Suprapubic skin (tissue), 4 donors: ENCODE data around the gene PRL. TPM values are rescaled to one million over a fixed set of nuclear protein-coding genes. Genes with fewer than 3 reads are reported as not detected.

Source experiments
- DNase-seq, 2 donors: peaks; one replicate each; pipeline ENCODE4 v3.0.0-alpha.2; 2019; ENCODE audit warnings: low spot score in 2 of 2
- H3K27ac ChIP-seq: fragments of 200-600 bp; sonication (generic); one replicate; pipeline ENCODE4 v1.5.1; 2019
- H3K27me3 ChIP-seq: fragments of 200-600 bp; sonication (generic); one replicate; pipeline ENCODE4 v1.5.1; 2019
- H3K36me3 ChIP-seq: fragments of 200-600 bp; sonication (generic); one replicate; pipeline ENCODE4 v1.5.1; 2019
- H3K4me1 ChIP-seq: fragments of 200-600 bp; sonication (generic); one replicate; pipeline ENCODE4 v1.5.1; 2019
- H3K4me3 ChIP-seq: fragments of 200-600 bp; sonication (generic); one replicate; pipeline ENCODE4 v1.5.1; 2019; ENCODE audit warnings: mild to moderate bottlenecking
- H3K9me3 ChIP-seq: fragments of 200-600 bp; sonication (generic); one replicate; pipeline ENCODE4 v1.5.1; 2019
- CTCF ChIP-seq, 2 donors: fragments of 200-600 bp in 1 of 2; fragments of 450-650 bp in 1 of 2; sonication (generic) in 1 of 2; IDR thresholded peaks; one replicate each; pipeline ENCODE4 v1.5.1; 2016 to 2019; ENCODE audit warnings: antibody characterized with exemption in 2 of 2, mild to moderate bottlenecking in 1 of 2, moderate library complexity in 1 of 2
- EP300 ChIP-seq: sonication (generic); formaldehyde crosslinking; IDR thresholded peaks from one replicate; pipeline ENCODE4 v1.6.1; 2017; ENCODE audit warnings: antibody characterized with exemption
- POLR2A ChIP-seq, 2 donors: fragments of 450-650 bp; IDR thresholded peaks; one replicate each; pipeline ENCODE4 v1.6.1; 2017; ENCODE audit warnings: antibody characterized with exemption in 2 of 2, mild to moderate bottlenecking in 2 of 2, moderate library complexity in 2 of 2
- POLR2AphosphoS5 ChIP-seq, 3 donors: sonication (generic); formaldehyde crosslinking; IDR thresholded peaks; one replicate each; pipeline ENCODE4 v1.6.1; 2017; ENCODE audit warnings: antibody characterized with exemption in 3 of 3
- WGBS: methylation state at CpG from one replicate; pipeline ENCODE4 v1.1.5; 2018; 5-methylcytosine and 5-hydroxymethylcytosine counted together
- total RNA-seq, 4 donors: library from RNA; depleted of rRNA; stranded (reverse); fragments of >200 nt; gene quantifications; one replicate each; pipeline ENCODE4 v1.1.0, GENCODE V29; 2016

PRL gene
- total RNA-seq, 4 donors from 2014 or later: not detected

GRCh38 chr6:22325481-22325880 is 28.6 kb upstream of the PRL start:
- DNase-seq: no peak
- no peak for TF ChIP-seq CTCF (IDR thresholded peaks at IDR 0.05)
- no peak for TF ChIP-seq EP300
- TF ChIP-seq POLR2AphosphoS5 (IDR thresholded peaks at IDR 0.05): no peak
- TF ChIP-seq POLR2A (IDR thresholded peaks at IDR 0.05): no peak
- no peak overlapping the region for H3K27ac ChIP-seq

GRCh38 chr6:22323848-22324247 is 27.0 kb upstream of the PRL start:
- Histone ChIP-seq H3K9me3 (no peaks in the 10 kb centered on the region), H3K27me3 (no peaks in the 10 kb centered on the region), H3K4me3 (no peak overlapping the region), H3K4me1 (no peaks in the 10 kb centered on the region), H3K36me3 (no peaks in the 10 kb centered on the region), H3K27ac (no peak overlapping the region)
- DNase-seq: no peak
- WGBS: 100% methylated on average over 1 of the region's 1 CpG
- TF ChIP-seq CTCF (IDR thresholded peaks at IDR 0.05) (no peak), EP300 (no peak), POLR2A (IDR thresholded peaks at IDR 0.05) (no peak), POLR2AphosphoS5 (IDR thresholded peaks at IDR 0.05) (no peak)

More at GRCh38 chr6:22325481-22325880, 28.6 kb upstream of the PRL start:
- Histone ChIP-seq H3K9me3 (no peaks in the 10 kb centered on the region), H3K27me3 (no peaks in the 10 kb centered on the region), H3K4me3 (no peak overlapping the region), H3K36me3 (no peaks in the 10 kb centered on the region), H3K4me1 (no peaks in the 10 kb centered on the region)

- no peak for DNase-seq
- Histone ChIP-seq H3K27ac (no peak overlapping the region), H3K4me3 (no peak overlapping the region), H3K9me3 (no peaks in the 10 kb centered on the region), H3K27me3 (no peaks in the 10 kb centered on the region), H3K4me1 (no peaks in the 10 kb centered on the region), H3K36me3 (no peaks in the 10 kb centered on the region)
- TF ChIP-seq CTCF (IDR thresholded peaks at IDR 0.05) (no peak), POLR2A (IDR thresholded peaks at IDR 0.05) (no peak), POLR2AphosphoS5 (IDR thresholded peaks at IDR 0.05) (no peak), EP300 (no peak)
- 69% methylated on average over 7 of the region's 7 CpGs for WGBS
Measured at GRCh38 chr6:22322103-22323030, 25.5 kb upstream of the PRL start.

GRCh38 chr6:22320750-22321149 is 23.9 kb upstream of the PRL start:
- DNase-seq: no peak
- no peak overlapping the region for H3K4me3 ChIP-seq
- no peaks in the 10 kb centered on the region for H3K4me1 ChIP-seq
- no peaks in the 10 kb centered on the region for H3K9me3 ChIP-seq
- no peak for TF ChIP-seq CTCF (IDR thresholded peaks at IDR 0.05)
- TF ChIP-seq EP300: no peak
- no peak for TF ChIP-seq POLR2A (IDR thresholded peaks at IDR 0.05)
- no peak for TF ChIP-seq POLR2AphosphoS5 (IDR thresholded peaks at IDR 0.05)
- H3K36me3 ChIP-seq: no peaks in the 10 kb centered on the region
- WGBS: 75% methylated on average over 1 of the region's 1 CpG
- no peak overlapping the region for H3K27ac ChIP-seq
- no peaks in the 10 kb centered on the region for H3K27me3 ChIP-seq

- WGBS: 100% methylated on average over 6 of the region's 22 CpGs
- no peaks in the 10 kb centered on the region for H3K36me3 ChIP-seq
Measured at GRCh38 chr6:22318404-22318803, 21.6 kb upstream of the PRL start.

More at GRCh38 chr6:22318404-22318803, 21.6 kb upstream of the PRL start:
- H3K4me3 ChIP-seq: no peak overlapping the region
- H3K4me1 ChIP-seq: no peaks in the 10 kb centered on the region
- H3K27ac ChIP-seq: no peak overlapping the region
- peaks cover 4% of the 10 kb centered on the region for H3K9me3 ChIP-seq
- no peak for TF ChIP-seq CTCF (IDR thresholded peaks at IDR 0.05)
- no peak for DNase-seq
- H3K27me3 ChIP-seq: no peaks in the 10 kb centered on the region
